HG03342 (cell line): Measurements from ENCODE around the gene PPHLN1.
A peak's percentile ranks its signal among the peaks of the same experiment; 100 is the strongest.
"Not testable (repeated sequence)": the region's sequence is repeated elsewhere in the genome, so short reads cannot be mapped to it uniquely, and the experiment has no call there.

Experiments
- ATAC-seq: cut with Tn5 transposase; IDR thresholded peaks from one replicate; pipeline ENCODE4 v1.9.1; 2021; ENCODE audit warnings: mild to moderate bottlenecking, moderate library complexity; ENCODE audit not compliant: unreplicated experiment

PPHLN1 gene

DNA sequence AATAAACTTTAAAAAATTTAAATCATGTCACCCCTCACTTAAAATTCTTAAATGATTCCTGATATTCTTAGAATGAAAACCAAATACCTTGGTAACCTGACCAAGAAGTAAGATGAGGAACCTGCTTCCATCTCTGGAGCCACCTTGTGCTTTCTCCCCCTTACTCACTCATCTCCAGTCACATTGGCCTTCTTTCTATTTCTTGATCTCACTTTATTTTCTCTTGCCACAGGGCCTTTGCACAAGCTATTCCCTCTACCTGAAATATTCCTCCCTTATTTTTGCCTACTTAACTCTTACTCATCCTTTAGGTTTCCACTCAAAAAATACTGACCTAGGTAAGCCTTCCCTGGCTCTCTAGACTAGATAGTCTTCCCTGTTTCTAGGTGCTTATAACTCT lies 5.2 kb upstream of the PPHLN1 start:
- ATAC-seq, result no peak

DNA sequence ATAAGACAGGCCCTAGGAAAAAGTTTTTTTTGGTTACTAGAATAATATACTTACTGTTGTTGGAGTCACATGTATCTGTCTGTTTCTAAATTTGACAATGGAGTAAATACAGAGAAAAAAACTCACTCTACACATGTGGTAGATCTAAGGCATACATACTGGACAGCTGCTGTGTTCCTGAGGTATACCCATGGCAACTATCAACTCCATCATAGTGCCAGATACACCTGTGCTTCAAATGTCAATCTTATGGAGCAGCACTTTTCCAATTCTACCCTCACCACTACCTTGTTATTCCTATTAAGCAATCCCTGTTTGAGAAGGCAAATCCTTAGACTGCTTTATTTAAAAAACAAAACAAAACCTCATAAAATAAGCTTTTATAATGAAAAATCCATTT lies 3.4 kb upstream of the PPHLN1 start:
- no peak for ATAC-seq

DNA sequence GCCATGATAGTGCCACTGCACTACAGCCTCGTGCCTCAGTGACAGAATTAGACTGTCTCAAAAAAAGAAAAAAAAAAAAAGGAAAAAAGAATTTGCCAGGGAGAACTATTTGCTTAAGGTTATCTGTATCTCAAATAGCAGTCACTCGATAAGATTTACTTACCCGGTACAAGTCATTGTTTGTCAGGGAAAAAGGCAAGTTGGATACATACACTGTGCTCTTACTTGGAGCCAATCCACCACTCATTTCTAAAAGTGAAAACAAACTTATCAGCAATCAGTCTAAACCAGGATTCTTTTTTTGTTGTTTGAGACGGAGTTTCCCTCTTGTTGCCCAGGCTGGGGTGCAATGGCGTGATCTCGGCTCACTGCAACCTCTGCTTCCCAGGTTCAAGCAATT lies 2.1 kb upstream of the PPHLN1 start:
- ATAC-seq, result no peak

DNA sequence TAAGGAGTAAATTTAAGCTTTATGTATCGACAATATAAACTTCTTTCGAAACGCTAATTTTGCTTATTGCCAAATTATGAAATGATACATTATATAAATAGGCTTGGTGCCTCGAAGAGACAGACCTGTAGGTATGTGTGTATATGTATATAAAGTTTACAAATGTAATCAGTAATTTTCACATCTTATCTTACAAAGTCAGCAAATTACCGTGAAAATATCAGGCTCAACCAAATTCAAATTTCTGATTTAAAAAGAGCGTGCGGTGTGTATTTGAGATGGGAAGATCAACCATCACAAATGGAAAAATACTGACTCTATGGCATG lies 678 bp upstream of the PPHLN1 start:
- no peak for ATAC-seq

DNA sequence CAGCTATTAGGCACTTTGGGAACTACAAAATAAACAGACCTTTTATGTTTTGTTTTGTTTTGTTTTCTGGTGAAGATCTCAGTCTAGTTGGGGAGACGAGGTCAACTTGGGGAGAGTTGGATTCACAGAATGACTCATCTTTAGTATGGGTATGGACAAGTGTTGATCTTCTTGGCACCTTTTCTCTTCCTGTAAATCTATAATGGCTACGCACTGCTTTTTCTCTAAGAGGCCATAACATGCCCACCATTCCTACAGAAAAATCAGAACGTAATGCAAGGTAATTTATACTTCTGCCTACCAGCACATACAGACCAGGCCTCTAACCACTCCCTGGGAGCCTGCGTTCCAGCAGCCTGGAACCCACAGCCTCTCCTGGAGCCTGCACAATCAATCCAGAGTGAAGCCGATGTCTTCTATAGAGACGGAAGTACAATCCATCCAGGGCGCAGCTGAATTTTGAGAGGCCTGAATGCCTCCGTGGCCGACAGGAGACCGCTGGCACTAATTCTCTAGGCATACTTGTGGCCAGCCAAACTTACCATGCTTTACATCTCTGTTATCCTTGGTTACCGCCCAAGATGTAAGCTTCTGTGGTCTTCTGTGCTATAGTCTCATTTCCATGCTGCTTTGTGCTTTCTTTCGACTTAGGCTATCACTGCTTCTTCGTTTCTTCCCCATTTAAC lies 717 bp downstream of the PPHLN1 start:
- ATAC-seq, result peak; percentile 26

DNA sequence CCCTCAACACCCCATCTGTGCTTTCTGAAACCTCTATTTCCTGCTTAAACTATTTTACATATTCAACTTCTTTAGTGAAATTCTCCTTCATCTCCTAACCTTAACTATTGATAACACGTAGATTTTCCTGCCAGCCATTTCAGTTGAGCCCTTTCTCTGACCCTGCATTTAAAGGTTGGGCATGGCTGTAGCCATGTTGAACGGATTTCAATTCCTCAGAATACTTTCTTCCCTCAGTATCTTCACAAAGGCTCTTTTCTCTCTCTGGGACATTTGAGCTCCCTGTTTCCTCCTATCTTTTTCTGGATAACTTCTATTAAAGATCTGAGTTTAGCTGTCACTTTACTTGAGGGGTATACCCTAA lies 1.2 kb downstream of the PPHLN1 start:
- no peak for ATAC-seq

DNA sequence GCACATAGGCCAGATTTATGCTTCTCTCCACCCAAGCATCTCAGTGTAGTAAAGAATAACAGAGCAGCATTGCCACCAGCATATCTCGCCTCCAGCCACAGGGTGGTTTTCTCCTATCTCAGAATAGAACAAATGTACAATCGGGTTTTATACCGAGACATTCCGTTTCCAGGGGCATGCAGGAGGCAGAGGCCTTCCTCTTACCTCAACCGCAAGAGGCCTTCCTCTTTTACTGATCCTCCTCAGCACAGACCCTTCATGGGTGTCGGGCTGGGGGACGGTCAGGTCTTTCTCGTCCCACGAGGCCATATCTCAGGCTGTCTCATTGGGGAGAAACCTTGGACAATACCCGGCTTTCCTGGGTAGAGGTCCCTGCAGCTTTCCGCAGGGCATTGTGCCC lies 4.1 kb downstream of the PPHLN1 start:
- ATAC-seq, result not testable (repeated sequence)

DNA sequence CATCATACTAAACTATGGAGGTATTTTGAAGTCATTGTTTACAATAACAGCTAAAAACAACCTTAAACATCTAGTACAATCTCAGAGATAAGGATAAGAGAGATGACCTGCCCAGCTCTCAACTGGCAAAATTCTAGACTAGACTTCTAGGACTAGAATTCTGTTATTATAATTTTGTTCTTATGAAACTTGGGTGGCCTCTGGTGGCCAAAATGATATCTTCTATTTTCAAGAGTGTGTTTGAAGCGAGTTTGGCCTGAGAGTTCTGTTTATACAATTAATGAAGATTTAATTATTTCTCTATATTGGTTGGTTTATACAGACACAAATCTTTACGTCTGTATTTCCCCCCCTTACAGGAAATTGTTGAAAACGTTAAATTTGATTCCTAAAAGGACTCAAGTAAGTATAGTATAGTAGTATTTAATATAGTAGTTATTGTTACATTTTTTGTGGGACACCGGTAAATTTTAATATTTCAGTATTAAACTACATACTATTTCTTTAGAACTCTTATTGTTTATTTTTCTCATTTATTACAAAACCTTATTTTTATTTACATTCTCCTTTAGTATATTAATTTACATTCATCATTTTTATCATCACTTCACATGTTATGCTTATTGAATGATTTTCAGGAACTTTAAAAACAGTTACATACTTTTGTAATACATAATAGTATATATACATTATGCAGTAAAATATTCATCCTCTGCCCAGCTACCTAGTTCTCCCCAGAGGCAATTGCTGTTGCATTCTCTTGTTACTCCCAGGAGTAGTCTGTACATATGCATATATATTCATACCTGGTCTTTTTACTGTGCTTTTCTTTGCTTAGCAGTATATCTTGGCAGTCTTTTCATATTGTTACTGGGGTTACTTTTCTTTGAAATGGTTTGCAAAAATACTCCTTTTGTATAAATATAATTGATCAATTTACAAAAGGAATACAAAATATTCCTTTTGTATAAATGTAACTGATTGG lies 6.6 kb downstream of the PPHLN1 start:
- ATAC-seq, result peak; percentile 67

DNA sequence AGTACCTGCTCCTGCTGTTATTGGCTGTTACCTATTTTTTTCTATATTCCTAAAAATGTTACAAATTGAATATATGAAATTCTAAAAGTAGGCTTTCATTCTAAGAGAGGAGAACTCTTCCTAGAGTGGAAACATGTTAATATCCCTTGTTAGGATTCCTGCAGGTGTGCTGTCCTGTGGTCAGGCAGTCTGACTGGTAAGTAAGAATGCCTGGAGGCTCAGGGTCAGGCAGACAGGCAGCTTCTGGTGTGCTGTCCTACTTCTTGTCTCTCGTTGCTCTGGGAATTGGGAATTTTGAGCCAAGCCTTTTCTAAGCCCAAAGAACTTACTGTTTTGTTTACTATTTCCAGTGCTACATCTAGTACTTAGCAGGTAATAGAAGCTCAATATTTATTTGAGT lies 10.3 kb downstream of the PPHLN1 start:
- no peak for ATAC-seq

DNA sequence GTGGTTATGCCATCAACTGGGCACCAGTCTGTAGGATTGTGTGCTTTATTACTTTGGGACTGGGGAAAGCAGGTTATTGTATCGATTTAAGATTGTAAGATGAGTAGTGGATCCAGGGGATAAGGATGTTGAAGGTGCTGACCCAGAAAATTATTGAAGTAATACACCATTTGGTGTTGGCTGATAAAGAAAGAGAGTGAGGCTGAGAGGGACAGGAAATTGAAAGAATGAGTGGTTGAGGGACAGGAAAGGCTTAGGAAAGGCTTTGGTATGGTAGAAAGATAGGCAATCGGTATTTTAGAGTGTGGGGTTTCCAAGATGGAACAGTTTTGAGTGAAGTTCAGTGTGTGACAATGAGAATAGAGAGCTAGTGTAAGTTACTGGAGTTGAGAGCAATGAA lies 12.3 kb downstream of the PPHLN1 start:
- no peak for ATAC-seq

DNA sequence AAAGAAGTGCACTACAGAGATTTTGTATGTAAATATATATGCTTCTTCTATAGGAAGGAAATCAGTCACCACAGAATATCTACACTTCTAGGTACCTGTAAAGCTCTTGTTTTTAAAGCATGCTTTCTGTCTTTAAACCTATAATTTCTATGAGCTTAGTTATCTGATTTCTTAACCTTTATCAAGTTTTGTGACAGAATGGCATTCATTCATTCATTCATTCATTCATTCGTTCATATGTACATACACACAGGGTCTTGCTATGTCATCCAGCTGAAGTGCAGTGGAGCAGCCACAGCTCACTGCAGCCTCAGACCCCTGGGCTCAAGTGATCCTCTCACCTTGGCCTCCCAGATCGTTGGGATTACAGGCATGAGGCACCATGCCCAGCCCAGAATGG lies 16.1 kb downstream of the PPHLN1 start:
- ATAC-seq, result no peak

DNA sequence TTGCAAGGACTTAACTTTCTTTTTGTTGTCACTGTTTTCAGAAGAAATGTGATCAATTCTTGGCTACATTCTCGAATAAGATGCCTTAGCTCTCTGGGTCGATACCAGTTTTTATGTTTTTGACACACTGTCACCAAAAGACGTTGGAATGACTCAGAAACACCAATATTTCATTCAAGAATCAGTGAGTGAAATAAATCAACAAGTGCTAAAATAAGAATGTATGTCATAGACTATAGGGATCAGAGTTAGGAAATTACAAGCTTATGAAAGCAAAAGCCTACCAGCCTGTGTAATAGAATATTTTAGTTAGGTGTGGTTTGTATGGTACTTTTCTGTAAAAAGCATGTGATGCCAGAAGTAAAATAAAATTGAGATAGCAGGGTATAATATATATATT lies 17.8 kb downstream of the PPHLN1 start:
- ATAC-seq, result no peak

DNA sequence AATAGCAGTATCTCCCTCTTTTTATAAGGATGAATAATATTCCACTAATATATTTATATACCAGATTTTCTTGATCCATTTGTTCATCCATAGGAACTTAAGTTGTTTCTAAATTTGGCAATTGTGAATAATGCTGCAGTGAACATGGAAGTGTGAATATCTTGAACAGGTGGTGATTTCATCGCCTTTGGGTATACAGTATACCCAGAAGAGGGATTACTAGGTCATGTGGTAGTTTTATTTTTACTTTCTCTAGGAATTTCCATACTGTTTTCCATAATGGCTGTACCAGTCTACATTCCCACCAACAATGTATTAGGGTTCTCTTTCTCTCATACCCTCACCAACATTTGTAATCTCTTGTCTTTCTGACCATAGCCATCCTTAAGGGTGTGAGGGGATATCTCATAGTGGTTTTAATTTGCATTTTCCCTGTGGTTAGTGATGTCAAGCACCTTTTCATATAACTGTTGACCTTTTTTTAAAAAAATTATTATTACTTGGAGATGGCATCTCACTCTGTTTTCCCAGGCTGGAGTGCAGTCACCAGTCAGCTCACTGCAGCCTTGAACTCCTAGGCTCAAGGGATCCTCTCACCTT lies 20.5 kb downstream of the PPHLN1 start:
- ATAC-seq, result no peak

DNA sequence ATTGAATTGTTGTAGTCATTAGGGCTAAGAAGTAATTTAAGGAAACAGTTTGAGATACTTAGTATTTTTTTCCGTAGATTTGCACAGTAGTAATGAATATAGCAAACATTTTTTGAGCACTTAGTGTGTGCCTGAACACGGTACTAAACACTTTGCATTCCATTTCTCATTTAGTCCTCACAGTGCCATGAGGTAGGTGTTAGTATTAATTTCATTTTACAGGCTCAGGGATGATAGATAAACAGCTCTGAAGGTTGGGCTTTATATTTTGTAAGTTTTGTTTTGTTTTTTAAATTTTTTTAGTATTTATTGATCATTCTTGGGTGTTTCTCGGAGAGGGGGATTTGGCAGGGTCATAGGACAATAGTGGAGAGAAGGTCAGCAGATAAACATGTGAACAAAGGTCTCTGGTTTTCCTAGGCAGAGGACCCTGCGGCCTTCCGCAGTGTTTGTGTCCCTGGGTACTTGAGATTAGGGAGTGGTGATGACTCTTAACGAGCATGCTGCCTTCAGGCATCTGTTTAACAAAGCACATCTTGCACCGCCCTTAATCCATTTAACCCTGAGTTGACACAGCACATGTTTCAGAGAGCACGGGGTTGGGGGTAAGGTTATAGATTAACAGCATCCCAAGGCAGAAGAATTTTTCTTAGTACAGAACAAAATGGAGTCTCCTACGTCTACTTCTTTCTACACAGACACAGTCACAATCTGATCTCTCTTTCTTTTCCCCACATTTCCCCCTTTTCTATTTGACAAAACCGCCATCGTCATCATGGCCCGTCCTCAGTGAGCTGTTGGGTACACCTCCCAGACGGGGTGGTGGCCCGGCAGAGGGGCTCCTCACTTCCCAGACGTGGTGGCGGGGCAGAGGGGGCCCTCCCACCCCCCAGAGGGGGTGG lies 23.4 kb downstream of the PPHLN1 start:
- not testable (repeated sequence) for ATAC-seq

DNA sequence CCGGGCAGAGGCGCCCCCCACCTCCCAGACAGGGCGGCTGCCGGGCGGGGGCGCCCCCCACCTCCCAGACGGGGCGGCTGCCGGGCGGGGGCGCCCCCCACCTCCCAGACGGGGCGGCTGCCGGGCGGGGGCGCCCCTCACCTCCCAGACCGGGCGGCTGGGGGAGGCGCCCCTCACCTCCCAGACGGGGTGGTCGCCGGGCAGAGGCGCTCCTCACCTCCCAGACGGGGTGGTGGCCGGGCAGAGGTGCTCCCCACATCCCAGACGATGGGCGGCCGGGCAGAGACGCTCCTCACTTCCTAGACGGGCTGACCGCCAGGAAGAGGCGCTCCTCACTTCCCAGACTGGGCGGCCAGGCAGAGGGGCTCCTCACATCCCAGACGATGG lies 24.0 kb downstream of the PPHLN1 start:
- ATAC-seq, result not testable (repeated sequence)

DNA sequence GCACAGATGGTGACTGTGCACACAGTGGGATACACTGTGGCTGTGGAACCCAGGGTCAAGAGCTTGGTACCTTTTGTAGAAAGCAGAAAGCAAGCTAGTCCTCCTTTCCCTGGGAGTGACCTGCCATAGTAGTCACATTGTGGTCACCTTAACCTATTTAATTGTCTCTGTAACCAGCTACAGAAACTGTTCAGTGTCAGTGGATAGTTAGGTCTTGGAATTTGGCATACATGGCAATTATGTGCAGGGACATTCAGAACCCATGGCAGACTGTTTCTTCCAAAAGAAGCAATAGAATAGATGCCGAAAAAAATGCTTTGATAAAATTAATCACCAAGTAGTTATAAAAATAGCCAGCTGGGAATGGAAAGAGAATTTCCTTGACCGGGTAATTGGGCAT lies 30.4 kb downstream of the PPHLN1 start:
- no peak for ATAC-seq

DNA sequence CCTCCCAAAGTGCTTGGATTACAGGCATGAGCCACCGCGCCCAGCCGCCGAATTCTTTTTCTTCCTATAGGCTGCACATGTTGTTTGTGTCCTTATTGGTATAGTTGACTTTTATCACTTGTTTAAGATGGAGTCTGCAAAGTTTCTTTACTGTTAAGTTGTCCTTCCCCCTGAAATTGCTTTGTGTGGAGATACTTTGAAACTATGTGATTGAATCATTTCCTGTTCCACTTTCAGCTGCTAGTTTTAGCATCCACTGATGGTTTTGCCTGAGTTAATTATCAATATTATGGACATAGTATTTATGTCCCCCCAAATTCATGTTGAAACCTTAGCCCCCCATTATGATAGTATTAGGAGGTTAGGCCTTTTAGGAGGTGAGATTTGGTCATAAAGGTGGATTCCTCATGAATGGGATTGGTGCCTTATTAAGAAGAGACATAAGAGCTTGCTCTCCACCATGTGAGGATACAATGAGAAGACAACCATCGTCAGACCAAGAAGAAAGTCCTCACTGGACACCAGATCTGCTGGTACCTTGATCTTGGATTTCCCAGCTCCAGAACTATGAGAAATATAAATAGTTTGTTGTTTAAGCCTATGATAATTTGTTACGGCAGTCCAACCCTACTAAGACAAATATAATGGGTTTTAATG lies 34.9 kb downstream of the PPHLN1 start:
- ATAC-seq, result peak; percentile 82

DNA sequence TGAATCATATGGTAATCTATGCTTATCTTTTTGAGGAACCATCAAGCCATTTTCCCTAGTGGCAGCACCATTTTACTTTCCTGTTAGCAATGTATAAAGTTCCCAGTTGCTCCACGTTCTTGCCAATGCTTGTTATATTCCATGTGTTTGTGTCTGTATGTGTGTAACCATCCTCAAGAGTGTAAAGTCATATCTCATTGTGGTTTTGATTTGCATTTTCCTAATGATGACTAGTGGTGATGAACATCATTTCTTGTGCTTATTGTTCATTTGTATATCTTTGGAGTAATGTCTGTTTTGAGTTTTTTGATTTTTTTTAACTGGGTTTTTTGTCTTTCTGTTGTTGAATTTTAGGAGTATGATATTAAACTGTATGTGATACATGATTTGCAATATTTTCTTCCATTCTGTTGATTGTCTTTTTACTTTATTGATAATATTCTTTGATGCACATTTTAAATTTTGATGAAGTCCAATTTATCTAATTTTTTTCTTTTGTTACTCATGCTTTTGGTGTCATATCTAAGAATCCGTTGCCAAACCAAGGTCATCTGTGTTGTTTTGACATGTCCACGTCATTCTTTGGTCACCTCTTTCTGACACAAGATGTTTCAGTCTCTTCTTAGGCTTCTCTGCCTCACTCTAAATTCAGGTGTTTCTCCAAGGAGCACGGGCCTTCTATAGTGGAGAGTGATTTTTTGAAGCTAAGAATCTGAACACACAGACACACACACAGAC lies 36.1 kb downstream of the PPHLN1 start:
- ATAC-seq, result peak; percentile 35

DNA sequence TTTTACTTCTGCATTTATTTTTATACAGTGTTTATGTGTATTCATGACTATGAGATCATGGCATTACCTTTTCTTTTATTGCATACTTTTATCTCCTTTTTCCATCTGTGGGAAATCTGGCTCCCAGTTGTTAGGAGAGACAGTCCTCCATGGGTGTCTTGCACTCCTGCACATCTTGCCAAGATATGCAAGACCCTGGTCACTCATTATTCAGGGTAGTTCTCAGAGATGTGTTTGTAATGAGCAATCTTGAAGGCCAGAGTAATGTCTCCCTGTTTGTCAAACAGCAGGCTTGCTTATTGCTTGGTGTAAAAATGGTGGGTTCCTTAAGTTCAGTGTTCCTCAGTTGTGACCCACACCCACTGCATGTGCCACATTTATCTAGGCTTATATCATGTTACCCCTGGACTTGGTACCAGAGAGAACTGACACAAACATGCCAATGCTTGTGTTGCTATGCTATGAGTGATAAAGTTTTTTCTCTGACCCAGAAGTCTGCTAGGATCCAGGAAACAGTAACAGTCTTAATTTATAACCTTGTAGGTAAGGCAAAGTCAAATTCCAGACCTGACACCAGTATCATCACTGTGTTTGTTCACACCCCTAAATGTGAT lies 36.8 kb downstream of the PPHLN1 start:
- no peak for ATAC-seq
